OCI-LY7 (cell line): ENCODE results near the gene PLAC1. TPM values are rescaled to one million over a fixed set of nuclear protein-coding genes. Genes with fewer than 3 reads are reported as not detected.

Source experiments
- BruUV-seq: library from RNA; stranded (reverse); fragments of 400-500 nt; replicated peaks from 2 replicates; lab custom pipeline; 2021; lab: Mats Ljungman, UMichigan
- CTCF ChIA-PET: fragments of 300-600 bp; sonication (Branson Sonifier 250); formaldehyde crosslinking; loops from one replicate; lab custom pipeline; 2022; ENCODE audit warnings: antibody characterized with exemption; ENCODE audit not compliant: unreplicated experiment; lab: Charles Lee
- POLR2A ChIA-PET: fragments of 300-600 bp; sonication (Branson Sonifier 250); formaldehyde crosslinking; loops from one replicate; lab custom pipeline; 2022; ENCODE audit warnings: antibody characterized with exemption; lab: Charles Lee
- DNase-seq: peaks from one replicate; pipeline ENCODE4 v3.0.0-alpha.2; 2015; ENCODE audit warnings: low spot score
- H2AFZ ChIP-seq: fragments of 200-600 bp; sonication (generic), shearing (Covaris generic); 2 replicates; pipeline ENCODE4 v1.6.1; 2014; ENCODE audit warnings: mild to moderate bottlenecking, antibody characterized with exemption, low read length, moderate library complexity
- H3K27ac ChIP-seq: fragments of 200-600 bp; sonication (generic); 2 replicates; pipeline ENCODE4 v1.5.1; 2014; ENCODE audit warnings: mixed run types, low read depth, mild to moderate bottlenecking, moderate library complexity, low read length, inconsistent platforms; ENCODE audit not compliant: poor library complexity, severe bottlenecking
- H3K36me3 ChIP-seq: fragments of 200-600 bp; sonication (generic); 2 replicates; pipeline ENCODE4 v1.6.1; 2014; ENCODE audit warnings: mild to moderate bottlenecking, antibody characterized with exemption, low read length, moderate library complexity, mixed read lengths; ENCODE audit not compliant: insufficient read depth
- H3K4me1 ChIP-seq: fragments of 200-600 bp; sonication (generic); 2 replicates; pipeline ENCODE4 v1.5.1; 2014; ENCODE audit warnings: mild to moderate bottlenecking, low read length; ENCODE audit not compliant: insufficient read depth, poor library complexity, severe bottlenecking
- H3K4me2 ChIP-seq: fragments of 200-600 bp; sonication (generic); 2 replicates; pipeline ENCODE4 v1.6.1; 2014; ENCODE audit warnings: mild to moderate bottlenecking, low read length
- H3K4me3 ChIP-seq: fragments of 200-600 bp; sonication (generic); 2 replicates; pipeline ENCODE4 v1.5.1; 2014; ENCODE audit warnings: mild to moderate bottlenecking, low read depth, low read length; ENCODE audit not compliant: poor library complexity, severe bottlenecking
- H3K79me2 ChIP-seq: fragments of 200-600 bp; sonication (generic); 2 replicates; pipeline ENCODE4 v1.6.1; 2016; ENCODE audit warnings: low read depth, mild to moderate bottlenecking, low read length, moderate library complexity, mixed read lengths; ENCODE audit not compliant: insufficient read depth
- H3K9me2 ChIP-seq: fragments of 200-600 bp; sonication (generic); 2 replicates; pipeline ENCODE4 v1.6.1; 2016; ENCODE audit warnings: mild to moderate bottlenecking, low read length, mixed read lengths; ENCODE audit not compliant: insufficient read depth
- H3K9me3 ChIP-seq: fragments of 200-600 bp; sonication (generic); 2 replicates; pipeline ENCODE4 v1.6.1; 2014; ENCODE audit warnings: mild to moderate bottlenecking, mixed run types, low read length, mixed read lengths
- H4K20me1 ChIP-seq: fragments of 200-600 bp; sonication (generic); 2 replicates; pipeline ENCODE4 v1.6.1; 2014; ENCODE audit warnings: mild to moderate bottlenecking, antibody characterized with exemption, low read length, moderate library complexity, mixed read lengths; ENCODE audit not compliant: insufficient read depth
- CTCF ChIP-seq: fragments of 200-600 bp; sonication (generic); conservative IDR thresholded peaks from 2 replicates; pipeline ENCODE4 v1.5.1; 2014; ENCODE audit warnings: mild to moderate bottlenecking, antibody characterized with exemption, low read length, moderate library complexity, mixed read lengths
- EZH2phosphoT487 ChIP-seq: fragments of 200-600 bp; sonication (generic); IDR thresholded peaks from 2 replicates; pipeline ENCODE4 v1.6.1; 2018; ENCODE audit warnings: low read depth, borderline replicate concordance, mild to moderate bottlenecking, mixed run types, antibody characterized with exemption, low read length, moderate library complexity, mixed read lengths
- intact Hi-C: fragments of 100-400 bp; cut with micrococcal nuclease; formaldehyde crosslinking; loops from one replicate; pipeline ENCODE4 v1.10.0; 2022; ENCODE audit not compliant: unreplicated experiment
- total RNA-seq, 2 experiments: library from RNA; depleted of rRNA in 1 of 2; stranded (reverse); fragments of >200 nt in 1 of 2; shearing (Covaris generic) in 1 of 2; gene quantifications; 2 replicates each; pipeline ENCODE4 v1.2.3, GENCODE V29; 2014 to 2022

The PLAC1 gene
- total RNA-seq, 2 experiments from 2014 or later = 0.28 TPM; not detected in 1

GRCh38 chrX:134558133-134558532, 100.1 kb downstream of the PLAC1 start:
- CTCF ChIA-PET = no interaction called here
- H3K36me3 ChIP-seq = no peaks in the 10 kb centered on the region

GRCh38 chrX:134554291-134554690, 104.0 kb downstream of the PLAC1 start:
- peaks cover 12% of the 10 kb centered on the region for H3K4me1 ChIP-seq
- H2AFZ ChIP-seq = no peak overlapping the region
- no peak overlapping the region for H3K27ac ChIP-seq
- no peaks in the 10 kb centered on the region for H3K9me2 ChIP-seq
- POLR2A ChIA-PET = no interaction called here
- no peak overlapping the region for H3K4me2 ChIP-seq
- no peaks in the 10 kb centered on the region for H4K20me1 ChIP-seq
- H3K9me3 ChIP-seq = no peaks in the 10 kb centered on the region
- no peak overlapping the region for H3K4me3 ChIP-seq
- no TSS peak for BruUV-seq
- intact Hi-C loops = no loop called here
- no peak for DNase-seq
- CTCF ChIA-PET = no interaction called here
- no peaks in the 10 kb centered on the region for H3K79me2 ChIP-seq
- H3K36me3 ChIP-seq = no peaks in the 10 kb centered on the region
- TF ChIP-seq CTCF = no peak
- TF ChIP-seq EZH2phosphoT487 = no peak

More at GRCh38 chrX:134558133-134558532, 100.1 kb downstream of the PLAC1 start:
- no peak for TF ChIP-seq EZH2phosphoT487
- TF ChIP-seq CTCF = no peak
- Histone ChIP-seq H3K9me3 (no peaks in the 10 kb centered on the region), H3K79me2 (no peaks in the 10 kb centered on the region), H4K20me1 (no peaks in the 10 kb centered on the region), H3K27ac (no peak overlapping the region), H3K4me1 (no peaks in the 10 kb centered on the region), H3K4me2 (no peak overlapping the region), H3K4me3 (no peak overlapping the region), H2AFZ (no peak overlapping the region), H3K9me2 (no peaks in the 10 kb centered on the region)
- no peak for DNase-seq
- POLR2A ChIA-PET = no interaction called here
- no TSS peak for BruUV-seq
- intact Hi-C loops = no loop called here

GRCh38 chrX:134552351-134552750, 105.9 kb downstream of the PLAC1 start:
- TF ChIP-seq EZH2phosphoT487 = no peak
- TF ChIP-seq CTCF = no peak
- Histone ChIP-seq H3K4me3 (no peak overlapping the region), H4K20me1 (no peaks in the 10 kb centered on the region), H3K9me3 (no peaks in the 10 kb centered on the region), H3K4me1 (peaks cover 23% of the 10 kb centered on the region), H3K9me2 (no peaks in the 10 kb centered on the region), H3K4me2 (no peak overlapping the region), H3K79me2 (peaks cover 5% of the 10 kb centered on the region; the same call in 1 of the 2 replicates), H3K36me3 (no peaks in the 10 kb centered on the region), H3K27ac (no peak overlapping the region), H2AFZ (no peak overlapping the region)
- POLR2A ChIA-PET = interaction anchor here (0.7 kb wide), 1 partner anchor 164 kb away, joined by 5 read pairs; no protein-coding TSS in a partner anchor
- intact Hi-C loops = no loop called here
- CTCF ChIA-PET = no interaction called here
- no peak for DNase-seq
- BruUV-seq = no TSS peak
